GM12801 (cell line): ENCODE data around the gene SPN.

Experiments used
- CTCF ChIP-seq: IDR thresholded peaks from one replicate; pipeline ENCODE4 v1.5.1; 2011; ENCODE audit warnings: control low read depth; ENCODE audit not compliant: insufficient read length; ENCODE audit errors: extremely low read depth

Gene SPN

GRCh38 chr16:29662729-29663015, 375 bp upstream of the SPN start:
- no peak for TF ChIP-seq CTCF

GRCh38 chr16:29663807-29664090, 702 bp downstream of the SPN start:
- TF ChIP-seq CTCF, result no peak

- TF ChIP-seq CTCF, result no peak
Measured at GRCh38 chr16:29664091-29664921, 1.3 kb downstream of the SPN start.

GRCh38 chr16:29665294-29666077, 2.4 kb downstream of the SPN start:
- no peak for TF ChIP-seq CTCF

GRCh38 chr16:29667755-29668154, 4.7 kb downstream of the SPN start:
- no peak for TF ChIP-seq CTCF

- no peak for TF ChIP-seq CTCF
Measured at GRCh38 chr16:29668267-29668666, 5.2 kb downstream of the SPN start.

GRCh38 chr16:29673501-29673900, 10.5 kb downstream of the SPN start:
- no peak for TF ChIP-seq CTCF
